Measurements from ENCODE around the gene SPINK4.

Gene SPINK4

GRCh38 chr9:33239921-33240320, at the start of gene SPINK4:
SPINK4 (plus strand) TSS chr9:33240167; CDS start chr9:33240209, 42 bp downstream.
- no peak for DNase-seq (ENCODE audit: low spot score)
- Histone ChIP-seq H3K4me3 (no peak within 1 kb of the TSS), H3K27ac (no peak within 1 kb of the TSS)
- TF ChIP-seq CTCF (IDR thresholded peaks at IDR 0.05) = no peak

GRCh38 chr9:33192493-33193255, 47.3 kb upstream of the SPINK4 start:
- H3K4me3 ChIP-seq = no peak overlapping the region
- DNase-seq (ENCODE audit: low spot score) = no peak
- TF ChIP-seq CTCF (IDR thresholded peaks at IDR 0.05) = no peak
- peak overlapping the region; percentile 10 to 71 for H3K27ac ChIP-seq

GRCh38 chr9:33193818-33194217, 46.1 kb upstream of the SPINK4 start:
- H3K27ac ChIP-seq = no peak overlapping the region
- no peak for TF ChIP-seq CTCF (IDR thresholded peaks at IDR 0.05)
- H3K4me3 ChIP-seq = no peak overlapping the region
- no peak for DNase-seq (ENCODE audit: low spot score)

GRCh38 chr9:33196736-33197135, 43.2 kb upstream of the SPINK4 start:
- Histone ChIP-seq H3K4me3 (no peak overlapping the region), H3K27ac (peak overlapping the region; percentile 19 to 73)
- no peak for TF ChIP-seq CTCF (IDR thresholded peaks at IDR 0.05)
- DNase-seq (ENCODE audit: low spot score) = no peak

GRCh38 chr9:33197279-33198152, 42.5 kb upstream of the SPINK4 start:
- DNase-seq (ENCODE audit: low spot score) = no peak
- no peak overlapping the region for H3K4me3 ChIP-seq
- no peak for TF ChIP-seq CTCF (IDR thresholded peaks at IDR 0.05)
- peak overlapping the region; percentile 19 to 73 for H3K27ac ChIP-seq

GRCh38 chr9:33198165-33198564, 41.8 kb upstream of the SPINK4 start:
- H3K4me3 ChIP-seq = peak overlapping the region; percentile 23
- DNase-seq (ENCODE audit: low spot score) = no peak
- peak overlapping the region; percentile 19 to 73 for H3K27ac ChIP-seq
- TF ChIP-seq CTCF (IDR thresholded peaks at IDR 0.05) = no peak

Measured in coronary artery (tissue), 2 donors.